Inflammatory macrophage treated with lipopolysaccharide for 1 hour (primary cell): ENCODE data around the gene LILRB1.
"Not testable (repeated sequence)": the region's sequence is repeated elsewhere in the genome, so short reads cannot be mapped to it uniquely, and the experiment has no call there.

Experiments used
- DNase-seq, 2 donors: peaks; one replicate each; pipeline ENCODE4 v3.0.0-alpha.2; 2020 to 2022

LILRB1 gene

DNA sequence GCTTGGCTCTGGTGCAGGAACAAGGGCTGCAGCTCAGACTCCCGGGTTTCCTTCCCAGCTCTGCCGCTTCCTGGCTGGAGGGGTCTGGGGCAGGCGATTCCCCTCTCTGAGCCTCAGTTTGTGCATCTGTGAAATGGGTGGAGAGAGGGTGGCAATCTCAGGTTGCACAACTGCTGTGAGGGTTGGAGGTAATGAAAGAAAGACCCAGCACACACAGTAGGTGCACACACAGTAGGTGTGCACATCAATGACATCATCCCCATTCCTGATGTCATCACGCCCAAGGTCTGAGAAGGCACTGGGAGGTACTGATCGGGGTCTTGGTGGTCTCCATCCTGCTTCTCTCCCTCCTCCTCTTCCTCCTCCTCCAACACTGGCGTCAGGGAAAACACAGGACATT, 35.2 kb downstream of the LILRB1 start:
- DNase-seq = no peak

GRCh38 chr19:54667217-54667616, 36.9 kb downstream of the LILRB1 start:
- no peak for DNase-seq

GRCh38 chr19:54668353-54668752, 38.1 kb downstream of the LILRB1 start:
- DNase-seq = no peak

- peak; percentile 49 to 55 for DNase-seq
Observed at GRCh38 chr19:54670576-54671357, 40.5 kb downstream of the LILRB1 start.

DNA sequence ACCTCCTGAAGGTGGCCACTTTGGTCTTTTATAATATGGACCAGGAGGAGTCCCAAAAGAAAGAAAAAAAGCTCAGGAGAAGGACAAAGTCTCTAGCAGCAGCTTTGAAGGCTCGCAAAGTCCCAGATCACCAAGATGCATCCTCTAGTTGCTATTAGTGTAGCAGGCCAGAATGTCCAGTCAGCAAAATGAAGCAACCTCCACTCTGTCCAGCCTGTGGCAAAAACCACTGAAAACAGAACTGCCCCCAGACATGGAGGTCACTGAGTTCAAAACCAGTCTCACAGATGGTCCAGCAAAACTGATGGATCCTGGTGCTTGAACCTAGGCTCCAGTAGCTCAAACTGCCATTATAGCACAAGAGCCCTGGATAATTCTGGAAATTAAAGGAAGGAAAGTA, 42.9 kb downstream of the LILRB1 start:
- DNase-seq = peak; percentile 54 to 68

- DNase-seq = peak in 1 of 2 donors; percentile 87
Observed at GRCh38 chr19:54674021-54674617, 43.8 kb downstream of the LILRB1 start.

- DNase-seq = peak in 1 of 2 donors; percentile 92
Observed at GRCh38 chr19:54676210-54676834, 46.0 kb downstream of the LILRB1 start.

GRCh38 chr19:54677217-54677616, 46.9 kb downstream of the LILRB1 start:
- DNase-seq = no peak

GRCh38 chr19:54681596-54681995, 51.3 kb downstream of the LILRB1 start:
- not testable (repeated sequence) for DNase-seq

DNA sequence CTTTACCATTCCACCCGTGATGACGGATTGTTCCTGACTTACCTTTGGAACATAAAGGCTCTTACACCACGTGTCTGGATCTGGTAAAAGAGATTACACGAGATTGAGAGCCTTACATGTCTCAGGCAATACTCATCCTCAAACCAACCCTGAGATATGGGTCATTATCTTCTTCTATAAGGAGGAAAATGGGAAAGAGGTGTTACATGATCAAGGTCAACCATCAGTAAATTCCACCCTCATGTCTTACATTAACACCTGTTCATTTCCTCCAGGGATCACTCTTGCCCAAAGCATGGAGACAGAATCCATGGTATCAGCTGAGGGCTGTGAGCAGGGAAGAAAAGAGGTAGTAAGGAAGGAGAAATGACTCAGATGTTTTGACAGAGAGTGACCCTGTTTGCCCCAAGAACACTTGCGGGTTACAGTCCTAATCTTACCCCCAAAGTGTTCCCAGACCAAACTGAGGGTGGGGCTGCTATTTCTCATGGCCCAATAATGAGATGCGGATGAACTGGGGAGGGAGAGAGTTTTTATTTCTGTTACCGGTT, 52.1 kb downstream of the LILRB1 start:
- DNase-seq = peak in 1 of 2 donors; percentile 32

DNA sequence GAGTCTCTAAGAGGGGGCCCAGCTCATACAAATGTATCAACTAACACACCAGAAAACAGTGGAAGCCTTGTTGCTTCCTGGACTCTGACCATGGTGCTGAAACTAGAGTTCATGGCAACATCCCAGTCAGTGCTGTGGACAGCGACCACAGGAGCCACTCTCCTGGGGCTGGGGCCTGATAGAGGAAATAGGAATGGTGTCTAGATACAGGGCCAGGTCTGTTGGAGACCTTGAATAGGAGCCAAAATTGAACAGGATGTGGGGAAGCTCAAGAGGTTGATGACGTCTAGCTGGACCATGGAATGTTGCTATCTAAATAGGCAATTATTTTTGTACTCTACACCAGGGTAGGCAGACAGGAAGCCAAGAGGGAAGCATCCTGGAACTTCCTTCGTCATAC, 54.2 kb downstream of the LILRB1 start:
- DNase-seq = peak; percentile 53 to 72
